ENCODE results near the gene VWF.

The VWF gene

DNA sequence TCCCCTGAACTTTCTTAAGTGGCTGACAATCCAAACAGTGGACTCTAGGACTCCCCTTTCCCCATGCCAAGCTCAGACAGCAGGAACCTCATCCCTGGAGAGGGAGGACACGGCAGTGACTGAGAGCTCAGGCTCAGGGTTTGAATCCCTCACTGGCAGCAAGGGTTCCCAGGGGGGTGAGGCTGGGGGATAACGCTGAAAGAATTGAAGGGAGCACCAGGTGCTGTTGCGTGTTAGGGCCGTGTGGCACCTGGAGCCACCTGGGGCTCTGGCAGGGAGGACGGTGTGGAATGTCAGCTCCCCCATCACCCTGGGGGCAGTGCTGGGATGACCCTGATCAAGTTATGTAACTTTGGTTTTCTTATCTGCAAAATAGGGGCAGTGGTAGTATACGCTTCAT, 219.5 kb downstream of the VWF start:
- DNase-seq = peak; percentile 38

DNA sequence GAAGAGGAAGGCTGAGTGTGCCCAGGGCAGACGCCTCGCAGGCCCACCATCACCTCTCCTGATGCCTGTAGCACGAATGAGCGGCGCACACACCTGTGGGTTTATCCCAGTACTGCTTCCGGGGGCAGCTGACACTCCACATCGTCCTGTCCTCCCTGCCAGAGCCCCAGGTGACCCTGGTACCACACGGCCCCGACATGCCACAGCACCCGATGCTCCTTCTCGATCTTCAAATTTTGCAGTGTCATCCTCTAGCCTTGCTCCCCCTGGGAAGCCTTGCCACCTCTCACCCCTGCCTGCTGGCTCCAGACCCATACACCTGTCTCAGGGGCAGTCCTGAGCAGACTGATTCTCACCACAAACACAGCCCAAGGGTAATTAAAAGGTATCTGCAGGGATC, 220.0 kb downstream of the VWF start:
- no peak for DNase-seq

GRCh38 chr12:5902736-5903135, 221.7 kb downstream of the VWF start:
- DNase-seq = no peak

DNA sequence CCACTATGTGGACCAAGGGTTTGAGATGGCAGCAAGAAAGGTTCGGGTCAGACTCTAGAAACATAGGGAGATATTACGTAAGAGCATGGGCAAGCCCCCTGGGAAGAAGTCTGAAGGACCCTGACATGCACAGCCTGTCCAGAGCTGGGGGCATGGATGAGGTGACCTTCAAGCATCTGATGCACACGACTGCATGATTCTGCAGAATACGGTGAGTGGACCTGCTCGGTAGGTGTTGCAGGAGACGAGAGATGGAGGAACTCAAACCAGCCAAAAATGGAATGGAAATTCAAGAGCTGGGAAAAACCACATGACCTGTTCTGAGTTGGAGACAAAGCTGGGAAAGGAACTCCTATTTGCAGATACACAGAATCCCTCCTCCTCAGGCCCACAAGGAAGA, 223.1 kb downstream of the VWF start:
- DNase-seq = no peak

- no peak for DNase-seq
Measured at GRCh38 chr12:5900533-5901205, 223.8 kb downstream of the VWF start.

GRCh38 chr12:5900076-5900475, 224.4 kb downstream of the VWF start:
- DNase-seq = no peak

- DNase-seq = no peak
Measured at GRCh38 chr12:5899675-5900074, 224.8 kb downstream of the VWF start.

- DNase-seq = no peak
Measured at GRCh38 chr12:5898874-5899273, 225.6 kb downstream of the VWF start.
